Epithelial cell of esophagus (primary cell): ENCODE data around the gene DYNLT4.

Source experiments
- DNase-seq: peaks from one replicate; pipeline ENCODE4 v3.0.0; 2010; ENCODE audit warnings: low read depth
- H3K4me3 ChIP-seq: 2 replicates; pipeline ENCODE4 v1.5.1; 2011; ENCODE audit warnings: mild to moderate bottlenecking, low read length, control low read depth
- TF ChIP-seq, protein P1 (sequence below): IDR thresholded peaks from 2 replicates; pipeline ENCODE4 v1.5.1; 2011; ENCODE audit warnings: low read depth, mild to moderate bottlenecking, low read length, control low read depth, inconsistent platforms; ENCODE audit not compliant: insufficient read depth; ENCODE audit errors: missing control alignments

Gene DYNLT4

DNA sequence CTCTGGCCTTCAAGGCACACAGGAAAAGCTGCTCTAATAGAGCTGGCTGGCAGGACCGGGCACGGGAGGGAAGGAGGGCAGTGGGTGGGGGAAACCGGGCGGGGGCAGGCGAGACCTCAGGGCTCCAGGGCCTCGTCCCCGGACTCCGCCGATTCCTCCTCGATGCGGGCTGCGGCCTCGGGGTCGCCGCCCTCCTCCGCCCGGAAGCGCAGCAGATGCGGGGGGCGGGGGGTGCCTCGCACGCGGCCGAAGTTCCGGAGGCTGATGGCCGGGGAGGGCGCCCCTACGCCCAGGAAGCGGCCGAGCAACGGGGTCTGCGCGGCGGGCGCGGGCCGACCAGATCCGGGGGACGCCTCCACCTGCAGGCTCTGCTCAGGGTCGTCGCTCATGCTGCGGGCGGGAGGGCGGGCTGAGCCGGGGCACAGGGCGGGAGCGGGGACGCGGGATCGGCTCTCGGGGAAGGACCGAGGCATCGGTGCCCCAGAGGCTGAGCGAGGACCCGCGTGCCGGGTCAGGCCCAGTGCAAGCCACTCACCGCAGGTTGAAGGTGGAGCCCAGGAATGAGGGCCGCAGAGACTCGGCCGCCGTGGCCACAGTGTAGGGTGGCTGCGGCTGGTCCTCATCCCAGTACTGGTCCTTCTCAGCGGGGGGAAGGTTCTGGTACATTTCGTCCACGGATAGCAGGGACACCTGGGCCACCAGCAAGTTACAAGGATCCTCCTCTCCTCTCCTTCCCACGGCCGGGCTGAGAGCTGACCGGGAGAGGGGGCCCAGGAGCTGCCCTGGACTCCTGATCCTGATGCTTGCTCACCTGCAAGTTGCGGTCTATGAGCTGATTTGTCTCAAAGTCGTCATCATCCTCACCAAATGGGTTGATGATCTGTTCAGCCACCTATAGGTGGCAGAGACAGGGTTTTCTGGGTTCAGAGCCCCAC, 22.8 kb downstream of the DYNLT4 start:
- peak; percentile 43 for DNase-seq
- TF ChIP-seq, protein P1, sequence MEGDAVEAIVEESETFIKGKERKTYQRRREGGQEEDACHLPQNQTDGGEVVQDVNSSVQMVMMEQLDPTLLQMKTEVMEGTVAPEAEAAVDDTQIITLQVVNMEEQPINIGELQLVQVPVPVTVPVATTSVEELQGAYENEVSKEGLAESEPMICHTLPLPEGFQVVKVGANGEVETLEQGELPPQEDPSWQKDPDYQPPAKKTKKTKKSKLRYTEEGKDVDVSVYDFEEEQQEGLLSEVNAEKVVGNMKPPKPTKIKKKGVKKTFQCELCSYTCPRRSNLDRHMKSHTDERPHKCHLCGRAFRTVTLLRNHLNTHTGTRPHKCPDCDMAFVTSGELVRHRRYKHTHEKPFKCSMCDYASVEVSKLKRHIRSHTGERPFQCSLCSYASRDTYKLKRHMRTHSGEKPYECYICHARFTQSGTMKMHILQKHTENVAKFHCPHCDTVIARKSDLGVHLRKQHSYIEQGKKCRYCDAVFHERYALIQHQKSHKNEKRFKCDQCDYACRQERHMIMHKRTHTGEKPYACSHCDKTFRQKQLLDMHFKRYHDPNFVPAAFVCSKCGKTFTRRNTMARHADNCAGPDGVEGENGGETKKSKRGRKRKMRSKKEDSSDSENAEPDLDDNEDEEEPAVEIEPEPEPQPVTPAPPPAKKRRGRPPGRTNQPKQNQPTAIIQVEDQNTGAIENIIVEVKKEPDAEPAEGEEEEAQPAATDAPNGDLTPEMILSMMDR = peak; percentile 19
- no peak overlapping the region for H3K4me3 ChIP-seq

DNA sequence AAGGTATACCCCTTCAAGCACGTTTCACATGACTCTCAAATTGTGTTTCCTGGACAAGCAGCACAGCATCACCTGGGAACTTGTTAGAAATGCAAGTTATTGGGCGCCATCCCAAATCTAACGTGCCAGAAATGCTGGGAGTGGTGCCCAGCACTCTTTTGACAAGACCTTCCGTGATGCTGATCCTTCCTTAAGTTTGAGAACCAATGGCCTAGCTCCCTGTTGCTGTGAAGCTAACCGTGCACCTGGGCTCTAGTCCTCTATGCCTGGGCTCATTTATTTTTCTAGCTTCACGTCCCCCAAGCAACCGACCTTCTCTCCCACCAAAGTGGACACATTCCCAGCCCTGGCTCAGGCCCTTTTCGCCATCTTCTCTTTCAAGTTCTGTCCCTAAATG, 23.5 kb downstream of the DYNLT4 start:
- DNase-seq = no peak
- no peak overlapping the region for H3K4me3 ChIP-seq
- TF ChIP-seq, protein P1 = no peak

DNA sequence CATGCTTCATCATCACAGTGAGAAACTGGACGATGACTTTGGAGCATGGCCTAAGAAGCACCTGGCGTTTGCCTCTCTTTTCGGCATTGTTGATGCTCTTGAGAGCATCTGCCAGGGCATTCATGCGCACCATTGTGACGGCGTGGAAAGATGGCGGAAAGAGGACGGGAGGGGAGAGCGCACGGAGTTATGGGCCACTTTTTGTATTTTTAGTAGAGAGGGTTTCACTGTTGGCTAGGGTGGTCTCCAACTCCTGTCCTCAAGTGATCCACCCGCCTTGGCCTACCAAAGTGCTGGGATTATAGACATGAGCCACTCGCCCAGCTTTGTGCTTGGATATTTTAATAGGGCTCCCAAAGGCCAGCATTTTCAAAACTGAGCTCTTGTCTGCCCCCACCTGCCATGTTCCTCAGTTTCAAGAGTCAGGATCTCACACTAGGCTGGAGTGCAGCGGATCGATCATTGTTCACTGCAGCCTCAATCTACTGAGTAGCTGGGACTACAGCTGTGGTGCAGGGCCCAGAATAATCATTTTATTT, 26.5 kb downstream of the DYNLT4 start:
- TF ChIP-seq, protein P1 = no peak
- DNase-seq = no peak
- no peak overlapping the region for H3K4me3 ChIP-seq

DNA sequence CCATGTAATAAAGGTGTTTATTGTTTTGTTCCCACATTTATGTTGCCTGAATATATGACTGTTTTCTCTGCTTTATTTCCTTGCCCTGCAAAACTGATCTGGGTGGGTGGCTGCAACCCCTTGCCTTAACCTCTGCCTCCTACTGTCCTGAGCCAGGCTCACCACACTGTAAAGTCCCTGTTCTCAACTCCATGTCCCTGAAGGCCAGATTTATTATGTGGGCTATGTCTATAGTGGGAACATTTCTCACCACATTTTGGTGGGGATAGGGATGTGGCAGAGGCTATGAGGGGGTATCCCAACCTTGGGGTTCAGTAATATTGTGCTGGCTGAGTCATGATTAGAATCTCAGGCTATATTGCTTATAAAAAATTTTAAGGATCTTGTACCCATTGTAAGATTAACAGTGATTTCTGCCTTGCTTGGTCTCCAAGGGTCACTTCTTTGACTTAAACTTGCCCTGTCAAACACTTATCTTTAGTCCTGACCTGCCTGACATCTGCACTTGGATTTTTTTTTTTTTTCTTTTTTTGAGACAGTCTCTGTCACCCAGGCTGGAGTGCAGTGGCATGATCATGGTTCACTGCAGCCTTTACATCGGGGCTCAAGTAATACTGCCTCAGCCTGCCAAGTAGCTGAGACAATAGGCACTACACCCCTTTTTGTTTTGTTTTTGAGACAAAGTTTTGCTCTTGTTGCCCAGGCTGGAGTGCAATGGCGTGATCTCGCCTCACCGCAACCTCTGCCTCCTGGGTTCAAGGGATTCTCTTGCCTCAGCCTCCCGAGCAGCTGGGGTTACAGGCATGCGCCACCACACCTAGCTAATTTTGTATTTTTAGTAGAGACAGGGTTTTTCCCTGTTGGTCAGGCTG, 28.2 kb downstream of the DYNLT4 start:
- H3K4me3 ChIP-seq = no peak overlapping the region
- TF ChIP-seq, protein P1 = no peak

DNA sequence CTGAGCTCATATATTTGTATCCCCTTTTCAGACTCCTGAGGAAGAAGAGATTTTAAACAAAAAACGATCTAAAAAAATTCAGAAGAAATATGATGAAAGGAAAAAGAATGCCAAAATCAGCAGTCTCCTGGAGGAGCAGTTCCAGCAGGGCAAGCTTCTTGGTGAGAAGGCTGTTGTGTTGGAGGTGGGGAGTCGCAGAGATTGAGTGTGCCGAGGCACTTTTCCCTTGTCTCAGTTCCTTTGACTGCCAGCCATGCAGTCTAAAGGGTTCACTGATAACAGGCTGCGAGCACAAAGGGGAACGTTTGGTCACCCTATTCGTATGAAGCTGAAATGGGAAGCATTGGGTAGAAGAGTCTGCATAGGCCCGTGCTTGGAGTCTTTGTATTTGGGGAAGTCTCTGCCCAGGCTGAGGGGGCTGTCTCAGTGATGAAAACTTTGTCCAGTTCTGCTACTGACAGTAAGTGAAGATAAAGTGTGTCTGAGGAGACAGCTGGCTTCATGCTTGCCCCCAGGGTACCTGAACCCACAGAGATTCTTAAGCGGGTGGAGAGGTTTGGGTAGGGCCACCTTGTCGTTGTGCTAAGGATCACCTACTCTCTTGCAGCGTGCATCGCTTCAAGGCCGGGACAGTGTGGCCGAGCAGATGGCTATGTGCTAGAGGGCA, 29.0 kb downstream of the DYNLT4 start:
- no peak for DNase-seq
- TF ChIP-seq, protein P1 = no peak
- no peak overlapping the region for H3K4me3 ChIP-seq

More for the DNA sequence above, 28.2 kb downstream of the DYNLT4 start:
- no peak for DNase-seq

DNA sequence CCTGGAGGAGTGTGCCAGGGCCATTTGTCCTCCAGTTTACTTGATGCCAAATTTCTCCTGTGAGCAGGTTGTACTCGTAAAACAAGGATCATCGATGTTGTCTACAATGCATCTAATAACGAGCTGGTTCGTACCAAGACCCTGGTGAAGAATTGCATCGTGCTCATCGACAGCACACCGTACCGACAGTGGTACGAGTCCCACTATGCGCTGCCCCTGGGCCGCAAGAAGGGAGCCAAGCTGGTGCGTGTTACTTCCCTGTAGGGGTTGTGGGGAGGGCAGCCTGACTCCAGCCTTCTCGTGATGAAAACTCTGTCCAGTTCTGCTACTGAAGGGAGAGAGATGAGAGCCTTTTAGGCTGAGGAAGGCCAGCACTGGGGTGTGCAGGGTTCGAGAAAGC, 29.6 kb downstream of the DYNLT4 start:
- TF ChIP-seq, protein P1 = no peak
- H3K4me3 ChIP-seq = peak overlapping the region; percentile 98
- no peak for DNase-seq
